ENCODE measurements around the gene EIF5B.

The EIF5B gene

GRCh38 chr2:99417396-99417795, 80.2 kb downstream of the EIF5B start:
- no peak overlapping the region for H3K9ac ChIP-seq (ENCODE audit: low read length)
- no peaks in the 10 kb centered on the region for H3K9me3 ChIP-seq (ENCODE audit: control insufficient read depth, low read depth, low read length)
- H3K4me3 ChIP-seq (ENCODE audit: low read length) = no peak overlapping the region
- no peaks in the 10 kb centered on the region for H3K27me3 ChIP-seq (ENCODE audit: control insufficient read depth, insufficient read depth, low read length)
- no peaks in the 10 kb centered on the region for H3K4me1 ChIP-seq (ENCODE audit: control insufficient read depth, low read depth, low read length)
- no peak overlapping the region for H3K27ac ChIP-seq (ENCODE audit: low read length)
- H3K36me3 ChIP-seq (ENCODE audit: control insufficient read depth, low read depth, low read length) = peaks cover 76% of the 10 kb centered on the region

GRCh38 chr2:99420031-99420430, 82.8 kb downstream of the EIF5B start:
- no peak overlapping the region for H3K4me3 ChIP-seq (ENCODE audit: low read length)
- no peak overlapping the region for H3K27ac ChIP-seq (ENCODE audit: low read length)
- peaks cover 76% of the 10 kb centered on the region for H3K36me3 ChIP-seq (ENCODE audit: control insufficient read depth, low read depth, low read length)
- no peak overlapping the region for H3K9ac ChIP-seq (ENCODE audit: low read length)
- no peaks in the 10 kb centered on the region for H3K4me1 ChIP-seq (ENCODE audit: control insufficient read depth, low read depth, low read length)
- H3K27me3 ChIP-seq (ENCODE audit: control insufficient read depth, insufficient read depth, low read length) = no peaks in the 10 kb centered on the region
- no peaks in the 10 kb centered on the region for H3K9me3 ChIP-seq (ENCODE audit: control insufficient read depth, low read depth, low read length)

GRCh38 chr2:99420751-99421299, 83.6 kb downstream of the EIF5B start:
- Histone ChIP-seq H3K4me3 (ENCODE audit: low read length) (no peak overlapping the region), H3K9me3 (ENCODE audit: control insufficient read depth, low read depth, low read length) (no peaks in the 10 kb centered on the region), H3K36me3 (ENCODE audit: control insufficient read depth, low read depth, low read length) (peaks cover 77% of the 10 kb centered on the region), H3K27me3 (ENCODE audit: control insufficient read depth, insufficient read depth, low read length) (no peaks in the 10 kb centered on the region), H3K27ac (ENCODE audit: low read length) (no peak overlapping the region), H3K9ac (ENCODE audit: low read length) (no peak overlapping the region), H3K4me1 (ENCODE audit: control insufficient read depth, low read depth, low read length) (no peaks in the 10 kb centered on the region)

- no peaks in the 10 kb centered on the region for H3K4me1 ChIP-seq (ENCODE audit: control insufficient read depth, low read depth, low read length)
- H3K27ac ChIP-seq (ENCODE audit: low read length) = no peak overlapping the region
- no peak overlapping the region for H3K9ac ChIP-seq (ENCODE audit: low read length)
- no peaks in the 10 kb centered on the region for H3K27me3 ChIP-seq (ENCODE audit: control insufficient read depth, insufficient read depth, low read length)
- no peak overlapping the region for H3K4me3 ChIP-seq (ENCODE audit: low read length)
- peaks cover 72% of the 10 kb centered on the region for H3K36me3 ChIP-seq (ENCODE audit: control insufficient read depth, low read depth, low read length)
- H3K9me3 ChIP-seq (ENCODE audit: control insufficient read depth, low read depth, low read length) = no peaks in the 10 kb centered on the region
Measured at GRCh38 chr2:99421469-99421868, 84.3 kb downstream of the EIF5B start.

- Histone ChIP-seq H3K27me3 (ENCODE audit: control insufficient read depth, insufficient read depth, low read length) (no peaks in the 10 kb centered on the region), H3K9ac (ENCODE audit: low read length) (no peak overlapping the region), H3K4me3 (ENCODE audit: low read length) (no peak overlapping the region), H3K4me1 (ENCODE audit: control insufficient read depth, low read depth, low read length) (no peaks in the 10 kb centered on the region), H3K27ac (ENCODE audit: low read length) (no peak overlapping the region), H3K36me3 (ENCODE audit: control insufficient read depth, low read depth, low read length) (peaks cover 64% of the 10 kb centered on the region), H3K9me3 (ENCODE audit: control insufficient read depth, low read depth, low read length) (no peaks in the 10 kb centered on the region)
Measured at GRCh38 chr2:99422599-99422998, 85.4 kb downstream of the EIF5B start.

GRCh38 chr2:99424371-99424770, 87.2 kb downstream of the EIF5B start:
- H3K27me3 ChIP-seq (ENCODE audit: control insufficient read depth, insufficient read depth, low read length) = no peaks in the 10 kb centered on the region
- no peaks in the 10 kb centered on the region for H3K4me1 ChIP-seq (ENCODE audit: control insufficient read depth, low read depth, low read length)
- H3K9ac ChIP-seq (ENCODE audit: low read length) = no peak overlapping the region
- no peak overlapping the region for H3K4me3 ChIP-seq (ENCODE audit: low read length)
- H3K27ac ChIP-seq (ENCODE audit: low read length) = no peak overlapping the region
- peaks cover 62% of the 10 kb centered on the region for H3K36me3 ChIP-seq (ENCODE audit: control insufficient read depth, low read depth, low read length)
- no peaks in the 10 kb centered on the region for H3K9me3 ChIP-seq (ENCODE audit: control insufficient read depth, low read depth, low read length)

- Histone ChIP-seq H3K36me3 (ENCODE audit: control insufficient read depth, low read depth, low read length) (peaks cover 64% of the 10 kb centered on the region), H3K9ac (ENCODE audit: low read length) (no peak overlapping the region), H3K27me3 (ENCODE audit: control insufficient read depth, insufficient read depth, low read length) (no peaks in the 10 kb centered on the region), H3K27ac (ENCODE audit: low read length) (no peak overlapping the region), H3K4me1 (ENCODE audit: control insufficient read depth, low read depth, low read length) (no peaks in the 10 kb centered on the region), H3K9me3 (ENCODE audit: control insufficient read depth, low read depth, low read length) (no peaks in the 10 kb centered on the region), H3K4me3 (ENCODE audit: low read length) (no peak overlapping the region)
Measured at GRCh38 chr2:99425022-99425421, 87.8 kb downstream of the EIF5B start.

GRCh38 chr2:99430614-99431291, 93.6 kb downstream of the EIF5B start:
- Histone ChIP-seq H3K27me3 (ENCODE audit: control insufficient read depth, insufficient read depth, low read length) (no peaks in the 10 kb centered on the region), H3K4me3 (ENCODE audit: low read length) (no peak overlapping the region), H3K9me3 (ENCODE audit: control insufficient read depth, low read depth, low read length) (no peaks in the 10 kb centered on the region), H3K27ac (ENCODE audit: low read length) (no peak overlapping the region), H3K4me1 (ENCODE audit: control insufficient read depth, low read depth, low read length) (no peaks in the 10 kb centered on the region), H3K9ac (ENCODE audit: low read length) (no peak overlapping the region), H3K36me3 (ENCODE audit: control insufficient read depth, low read depth, low read length) (peaks cover 39% of the 10 kb centered on the region)

- H3K9me3 ChIP-seq (ENCODE audit: control insufficient read depth, low read depth, low read length) = no peaks in the 10 kb centered on the region
- no peaks in the 10 kb centered on the region for H3K4me1 ChIP-seq (ENCODE audit: control insufficient read depth, low read depth, low read length)
- no peak overlapping the region for H3K27ac ChIP-seq (ENCODE audit: low read length)
- H3K36me3 ChIP-seq (ENCODE audit: control insufficient read depth, low read depth, low read length) = peaks cover 39% of the 10 kb centered on the region
- no peak overlapping the region for H3K4me3 ChIP-seq (ENCODE audit: low read length)
- no peaks in the 10 kb centered on the region for H3K27me3 ChIP-seq (ENCODE audit: control insufficient read depth, insufficient read depth, low read length)
- H3K9ac ChIP-seq (ENCODE audit: low read length) = no peak overlapping the region
Measured at GRCh38 chr2:99431587-99432275, 94.5 kb downstream of the EIF5B start.

GRCh38 chr2:99433340-99433739, 96.2 kb downstream of the EIF5B start:
- H3K27ac ChIP-seq (ENCODE audit: low read length) = no peak overlapping the region
- no peaks in the 10 kb centered on the region for H3K9me3 ChIP-seq (ENCODE audit: control insufficient read depth, low read depth, low read length)
- peaks cover 40% of the 10 kb centered on the region for H3K36me3 ChIP-seq (ENCODE audit: control insufficient read depth, low read depth, low read length)
- no peak overlapping the region for H3K4me3 ChIP-seq (ENCODE audit: low read length)
- no peaks in the 10 kb centered on the region for H3K4me1 ChIP-seq (ENCODE audit: control insufficient read depth, low read depth, low read length)
- no peak overlapping the region for H3K9ac ChIP-seq (ENCODE audit: low read length)
- no peaks in the 10 kb centered on the region for H3K27me3 ChIP-seq (ENCODE audit: control insufficient read depth, insufficient read depth, low read length)

GRCh38 chr2:99436874-99437273, 99.7 kb downstream of the EIF5B start:
- Histone ChIP-seq H3K4me1 (ENCODE audit: control insufficient read depth, low read depth, low read length) (peaks cover 15% of the 10 kb centered on the region), H3K4me3 (ENCODE audit: low read length) (no peak overlapping the region), H3K9ac (ENCODE audit: low read length) (no peak overlapping the region), H3K9me3 (ENCODE audit: control insufficient read depth, low read depth, low read length) (no peaks in the 10 kb centered on the region), H3K27me3 (ENCODE audit: control insufficient read depth, insufficient read depth, low read length) (no peaks in the 10 kb centered on the region), H3K36me3 (ENCODE audit: control insufficient read depth, low read depth, low read length) (peaks cover 19% of the 10 kb centered on the region), H3K27ac (ENCODE audit: low read length) (no peak overlapping the region)

Data from iPS-18a (cell line).